DMS53 treated with DMSO at 0.1 percent for 48 hours (cell line): Measurements from ENCODE around the gene NVL.
"Not testable (repeated sequence)": the region's sequence is repeated elsewhere in the genome, so short reads cannot be mapped to it uniquely, and the experiment has no call there.

ENCODE experiments used
- DNase-seq: peaks from one replicate; lab custom pipeline; 2025; ENCODE audit not compliant: unreplicated experiment; lab: John Stamatoyannopoulos, UW

NVL gene

DNA sequence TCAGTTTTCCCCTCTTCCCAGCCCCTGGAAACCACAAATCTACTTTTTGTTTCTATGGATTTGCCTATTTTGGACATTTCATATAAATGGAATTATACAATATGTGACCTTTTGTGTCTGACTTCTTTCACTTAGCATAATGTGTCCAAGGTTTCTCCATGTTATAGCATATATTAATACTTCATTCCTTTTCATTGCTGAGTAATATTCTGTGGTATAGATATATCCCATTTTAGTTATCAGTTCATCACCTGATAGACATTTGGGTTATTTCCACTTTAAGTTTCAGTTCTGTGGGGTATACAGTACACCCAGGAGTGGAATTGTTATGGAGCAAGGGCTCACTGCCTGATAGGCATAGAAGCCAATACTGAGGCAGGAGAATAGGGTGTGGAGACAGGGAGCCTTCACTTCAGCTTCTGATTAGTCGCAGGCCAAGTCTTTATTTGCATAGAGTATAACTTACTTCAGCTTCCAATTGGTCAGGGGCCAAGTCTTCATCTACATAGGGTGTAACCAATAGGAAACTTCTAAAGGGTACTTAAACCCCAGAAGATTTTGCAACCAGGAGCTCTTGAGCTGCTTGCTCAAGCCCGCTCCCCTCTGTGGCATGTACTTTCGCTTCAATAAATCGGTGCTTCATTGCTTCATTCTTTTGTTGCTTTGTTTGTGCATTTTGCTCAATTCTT is 8.3 kb upstream of the NVL start:
- DNase-seq = no peak

DNA sequence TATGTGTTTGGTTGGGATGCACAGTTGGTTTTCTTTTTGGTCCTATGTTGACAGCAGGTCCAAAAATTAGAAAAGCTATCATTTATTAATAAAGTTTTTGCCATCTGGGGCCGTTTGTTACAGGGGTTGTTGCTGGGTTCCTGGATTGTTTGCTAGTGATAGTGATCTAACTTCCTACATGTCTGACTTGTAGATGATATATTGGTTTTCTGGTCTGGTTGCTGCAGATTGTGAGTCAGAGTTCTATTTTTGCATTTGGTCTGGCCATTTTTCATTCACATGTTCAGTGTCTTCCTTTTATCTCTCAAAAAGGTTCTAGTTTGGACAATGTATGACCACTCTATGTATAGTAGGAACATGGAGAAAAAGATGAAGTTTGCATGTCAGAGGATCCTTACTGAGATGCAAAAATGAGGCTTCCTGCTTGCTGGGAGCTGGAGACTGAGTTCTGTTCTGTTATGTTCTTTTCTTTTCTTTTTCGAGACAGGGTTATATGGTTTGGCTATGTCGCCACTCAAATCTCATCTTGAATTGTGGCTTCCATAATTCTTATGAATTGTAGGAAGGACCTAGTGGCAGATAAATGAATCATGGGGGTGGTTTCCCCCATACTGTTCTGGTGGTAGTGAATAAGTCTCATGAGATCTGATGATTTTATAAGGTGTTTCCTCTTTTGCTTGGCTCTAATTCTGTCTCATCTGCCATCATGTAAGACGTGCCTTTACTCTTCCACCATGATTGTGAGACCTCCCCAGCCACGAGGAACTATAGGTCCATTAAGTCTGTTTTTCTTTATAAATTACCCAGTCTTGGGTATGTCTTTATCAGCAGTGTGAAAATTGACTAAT is 4.2 kb upstream of the NVL start:
- DNase-seq = no peak

DNA sequence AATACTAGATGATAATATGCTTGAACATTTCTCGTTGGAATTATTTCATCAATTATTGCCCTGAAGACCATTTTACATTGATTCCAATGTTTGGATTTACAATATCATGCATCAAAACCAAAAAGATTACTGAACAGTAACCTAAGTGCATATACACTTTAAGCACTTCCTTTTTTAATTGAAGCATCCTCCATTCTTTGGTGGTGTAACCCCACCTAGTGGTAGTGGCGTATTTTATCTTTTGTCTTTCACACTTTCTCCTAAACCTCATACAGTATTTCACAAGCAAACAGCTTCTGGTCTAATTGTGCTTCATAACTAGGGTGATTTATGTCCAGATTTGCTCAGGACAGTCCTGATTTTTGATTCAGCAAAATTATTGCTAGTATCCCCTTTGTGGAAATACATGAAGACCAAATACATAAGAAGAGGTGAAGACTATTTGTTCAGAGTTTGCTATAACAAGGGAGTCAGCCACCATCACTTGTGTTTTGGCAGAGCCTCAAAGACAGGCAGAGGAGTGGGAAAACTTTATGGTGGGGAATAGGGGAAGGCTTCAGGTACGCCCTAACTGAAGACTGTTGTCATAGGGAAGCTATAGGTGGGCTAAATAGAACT is 3.4 kb upstream of the NVL start:
- DNase-seq = peak; percentile 60

DNA sequence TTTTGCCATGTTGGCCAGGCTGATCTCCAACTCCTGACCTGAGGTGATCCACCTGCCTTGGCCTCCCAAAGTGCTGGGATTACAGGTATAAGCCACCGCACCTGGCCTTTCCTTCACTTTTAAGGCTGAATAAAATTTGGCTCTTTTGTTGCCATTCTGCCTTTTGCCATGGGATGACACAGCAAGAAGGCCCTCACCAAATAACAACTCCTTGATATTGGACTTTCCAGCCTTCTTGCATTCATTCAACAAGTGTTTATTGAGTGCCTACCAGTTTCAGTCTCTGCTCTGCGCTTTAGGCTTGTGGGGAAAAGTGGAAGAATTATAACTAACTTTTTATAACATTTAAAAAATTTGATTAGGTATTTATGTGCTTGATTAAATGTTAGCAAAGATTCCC is 1.9 kb upstream of the NVL start:
- DNase-seq = no peak

DNA sequence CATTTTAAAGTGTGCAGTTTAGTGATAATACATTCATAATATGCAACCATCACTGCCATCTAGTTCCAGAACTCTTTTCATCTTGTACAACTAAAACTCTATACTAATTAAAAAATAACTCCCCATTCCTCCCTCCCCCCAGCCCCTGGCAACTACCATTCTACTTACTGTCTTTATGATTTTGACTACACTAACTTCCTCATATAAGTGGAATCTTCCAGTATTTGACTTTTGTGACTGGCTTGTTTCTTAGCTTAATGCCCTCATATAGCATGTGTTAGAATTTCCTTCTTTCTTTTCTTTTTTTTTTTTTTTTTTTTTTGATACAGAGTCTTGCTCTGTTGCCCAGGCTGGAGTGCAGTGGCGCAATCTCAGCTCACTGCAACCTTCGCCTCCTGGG is 1.4 kb upstream of the NVL start:
- no peak for DNase-seq

DNA sequence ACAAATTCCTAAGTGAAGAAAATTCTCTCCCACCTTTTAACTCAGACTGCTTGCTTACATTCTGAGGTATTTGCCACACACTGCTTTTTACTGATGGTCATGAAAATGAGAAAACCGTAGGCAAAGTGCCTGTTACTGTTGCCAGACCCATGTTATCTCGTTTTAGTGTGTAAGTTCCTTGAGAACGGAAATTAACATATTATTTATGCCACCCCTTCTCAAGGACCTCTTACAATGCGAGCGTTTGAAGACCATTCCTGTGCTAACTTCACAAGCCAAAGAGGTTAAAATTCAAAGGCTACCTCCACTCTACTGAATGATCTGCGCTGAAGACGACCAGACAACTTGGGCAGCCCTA is 509 bp downstream of the NVL start:
- no peak for DNase-seq

DNA sequence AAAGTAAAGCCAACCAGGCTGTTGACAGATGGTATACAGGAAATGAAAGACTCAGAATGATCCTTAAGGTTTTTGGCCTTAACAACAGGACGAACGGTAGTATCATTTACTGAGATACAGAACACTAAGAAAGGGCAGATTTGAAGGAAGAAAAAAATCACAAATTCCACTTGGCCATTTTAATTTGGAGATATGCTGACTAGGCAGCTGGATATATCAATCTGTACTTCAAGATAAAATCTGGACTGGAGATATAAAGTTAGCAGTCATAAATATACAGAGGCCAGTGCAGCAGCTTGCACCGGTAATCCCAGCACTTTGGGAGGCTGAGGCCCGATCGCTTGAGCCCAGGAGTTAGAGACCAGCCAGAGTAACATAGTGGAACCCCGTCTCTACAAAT is 1.3 kb downstream of the NVL start:
- DNase-seq = no peak

DNA sequence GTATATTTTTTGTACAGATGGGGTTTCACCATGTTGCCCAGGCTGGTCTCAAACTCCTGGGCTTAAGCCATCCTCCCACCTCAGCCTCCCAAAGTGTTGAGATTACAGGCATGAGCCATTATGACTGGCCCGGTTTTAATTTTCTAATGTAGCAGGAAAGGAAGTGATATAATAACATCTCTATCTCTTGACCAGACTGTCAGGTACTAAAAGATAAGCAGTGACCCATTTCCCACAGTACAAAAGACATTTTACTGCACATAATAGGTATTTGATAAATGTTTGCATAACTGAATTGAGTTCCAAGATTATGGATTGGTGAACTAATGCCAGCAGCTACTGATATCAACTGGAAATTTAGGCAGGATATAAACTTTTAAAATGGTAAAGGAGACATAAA is 4.0 kb downstream of the NVL start:
- no peak for DNase-seq

DNA sequence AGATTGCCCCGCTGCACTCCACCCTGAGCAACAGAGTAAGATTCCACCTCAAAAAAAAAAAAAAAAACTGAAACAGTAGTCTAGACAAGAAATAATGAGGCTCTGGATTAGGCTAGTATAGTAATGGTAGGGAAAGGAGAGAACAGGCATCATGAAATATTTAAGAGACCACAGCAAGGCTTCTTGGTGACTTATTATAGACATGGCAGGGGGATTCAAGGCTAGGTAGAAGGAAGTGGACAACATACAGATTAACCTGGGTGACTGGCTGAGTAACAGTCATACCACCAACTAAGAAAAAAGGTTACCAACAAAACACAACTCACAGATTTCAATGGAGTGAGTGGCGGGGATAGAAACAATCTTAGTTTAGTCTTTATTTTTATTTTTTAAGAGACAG is 8.3 kb downstream of the NVL start:
- DNase-seq = no peak

DNA sequence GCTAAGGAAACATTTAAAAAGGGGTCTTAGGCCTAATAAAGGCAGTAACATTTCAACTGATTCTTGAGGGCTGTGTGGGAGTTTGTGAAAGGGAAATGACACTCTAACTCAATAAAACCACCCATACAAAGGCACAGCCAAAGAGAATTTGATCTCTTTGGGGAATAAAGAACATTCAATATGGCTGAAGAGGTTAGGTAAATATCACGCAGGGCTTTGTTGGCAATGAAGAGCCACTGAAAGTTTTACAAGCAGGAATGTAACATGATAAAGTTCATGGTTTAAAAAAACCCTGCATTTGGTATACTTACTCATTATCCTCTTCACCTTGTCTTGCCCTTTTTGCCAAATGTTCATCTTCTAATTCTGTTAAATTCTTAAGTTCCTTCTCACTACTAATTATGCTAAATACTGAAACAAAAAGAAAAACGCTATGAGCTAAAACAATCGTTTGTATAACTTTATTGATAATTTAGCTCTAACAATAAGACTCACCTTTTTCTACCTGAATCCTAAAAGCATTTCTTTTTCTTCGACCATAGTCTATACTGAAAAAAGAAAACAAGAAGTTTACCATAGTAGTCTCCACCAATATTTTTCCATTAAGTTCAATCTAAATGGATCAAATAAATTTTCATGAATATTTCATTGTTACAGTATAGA is 12.5 kb downstream of the NVL start:
- peak; percentile 49 for DNase-seq

DNA sequence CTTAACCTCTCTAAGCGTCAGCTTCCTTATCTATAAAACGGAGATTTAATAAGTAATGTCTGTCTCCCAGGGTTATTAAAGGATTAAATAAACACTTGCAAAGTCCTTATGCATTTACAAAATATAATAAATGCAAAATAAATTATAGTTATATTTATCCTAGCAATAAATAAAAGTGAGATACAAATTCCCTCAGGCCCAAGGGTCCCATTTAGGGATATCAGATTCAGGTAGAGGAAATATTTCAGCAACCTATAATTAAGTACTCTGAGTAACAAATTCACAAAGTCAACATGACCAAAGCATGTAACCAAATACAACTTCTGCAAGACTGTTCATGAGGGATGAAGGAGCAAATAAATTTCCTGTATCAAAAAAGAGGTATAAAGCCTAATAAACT is 17.9 kb downstream of the NVL start:
- DNase-seq = no peak

DNA sequence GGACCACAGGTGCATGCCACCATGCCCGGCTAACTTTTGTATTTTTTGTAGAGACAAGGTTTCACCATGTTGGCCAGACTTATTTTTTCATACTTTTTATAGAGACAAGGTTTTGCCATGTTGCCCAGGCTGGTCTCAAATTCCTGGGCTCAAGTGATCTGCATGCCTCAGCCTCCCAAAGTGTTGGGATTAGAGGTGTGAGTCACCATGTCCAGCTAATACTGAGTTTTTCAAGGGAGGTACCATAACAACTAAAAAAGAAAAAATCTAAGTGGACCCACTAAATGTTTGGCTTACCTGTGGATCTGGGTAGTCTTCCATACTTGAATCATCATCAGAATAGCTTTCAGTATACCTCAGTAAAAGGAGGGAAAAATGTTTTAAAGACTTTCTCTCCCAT is 18.5 kb downstream of the NVL start:
- DNase-seq = not testable (repeated sequence)

DNA sequence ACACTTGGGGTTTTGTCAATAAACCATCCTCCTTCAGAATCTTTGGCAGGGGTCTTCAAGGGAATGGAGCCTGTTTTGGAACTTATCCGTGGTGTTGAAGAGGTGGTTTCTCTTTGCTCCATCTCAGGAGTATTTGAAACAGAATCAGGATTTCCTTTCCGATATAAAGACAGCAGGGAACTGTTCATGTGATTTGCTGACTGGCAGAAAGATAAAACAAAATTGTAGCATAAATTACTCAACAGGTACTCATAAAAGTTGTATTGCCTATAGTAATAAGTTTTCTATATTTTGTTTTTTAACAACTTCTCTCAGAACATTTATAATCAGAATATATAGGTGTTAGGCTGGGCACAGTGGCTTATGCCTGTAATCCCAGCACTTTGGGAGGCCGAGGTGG is 21.9 kb downstream of the NVL start:
- no peak for DNase-seq

DNA sequence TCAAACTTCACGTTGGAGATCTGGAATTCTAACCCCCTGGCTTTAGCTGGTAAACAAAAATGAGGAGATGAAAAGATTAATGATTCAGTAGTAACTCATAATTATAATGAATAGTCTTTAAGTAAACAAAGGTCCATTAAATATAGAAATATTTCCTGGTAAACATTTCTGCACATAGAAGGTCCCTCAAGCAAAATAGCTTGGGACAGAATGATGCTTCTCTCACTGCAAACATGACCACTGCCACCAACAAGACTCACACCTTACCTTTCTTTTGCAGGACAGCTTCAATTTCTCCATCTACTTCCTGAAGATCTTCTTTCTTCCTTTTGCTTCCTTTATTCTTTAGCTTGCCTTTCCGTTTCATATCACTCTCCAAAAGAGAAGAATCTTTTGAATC is 25.2 kb downstream of the NVL start:
- no peak for DNase-seq

DNA sequence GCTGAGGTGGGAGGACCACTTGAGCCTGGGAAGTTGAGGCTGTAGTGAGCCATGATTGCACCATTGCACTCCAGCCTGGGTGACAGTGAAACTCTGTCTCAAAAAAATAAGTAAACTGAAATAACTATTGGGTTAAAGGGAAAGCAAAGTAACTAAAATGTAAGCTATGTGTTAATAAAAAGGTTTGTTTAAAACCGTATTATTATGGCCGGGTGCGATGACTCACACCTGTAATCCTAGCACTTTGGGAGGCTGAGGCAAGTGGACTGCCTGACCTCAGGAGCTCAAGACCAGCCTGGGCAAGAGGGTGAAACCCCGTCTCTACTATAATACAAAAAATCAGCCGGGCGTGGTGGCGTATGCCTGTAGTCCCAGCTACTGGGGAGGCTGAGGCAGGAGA is 27.0 kb downstream of the NVL start:
- no peak for DNase-seq

DNA sequence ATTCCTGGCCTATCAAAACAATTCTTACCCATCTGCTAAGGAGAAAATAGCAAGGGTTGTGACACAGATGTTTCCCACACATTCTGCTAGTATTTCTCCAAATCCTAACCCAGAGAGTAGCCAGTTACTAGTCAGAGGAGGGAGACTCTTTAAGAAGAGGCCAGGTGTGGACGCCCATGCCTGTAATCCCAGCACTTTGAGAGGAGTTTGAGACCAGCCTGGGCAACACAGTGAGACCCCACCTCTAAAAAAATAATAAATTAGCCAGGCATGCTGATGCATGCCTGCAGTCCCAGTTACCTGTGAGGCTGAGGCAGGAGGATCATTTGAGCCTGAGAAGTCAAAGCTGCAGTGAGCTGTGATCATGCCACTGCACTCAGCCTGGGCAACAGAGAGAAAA is 28.6 kb downstream of the NVL start:
- DNase-seq = no peak

DNA sequence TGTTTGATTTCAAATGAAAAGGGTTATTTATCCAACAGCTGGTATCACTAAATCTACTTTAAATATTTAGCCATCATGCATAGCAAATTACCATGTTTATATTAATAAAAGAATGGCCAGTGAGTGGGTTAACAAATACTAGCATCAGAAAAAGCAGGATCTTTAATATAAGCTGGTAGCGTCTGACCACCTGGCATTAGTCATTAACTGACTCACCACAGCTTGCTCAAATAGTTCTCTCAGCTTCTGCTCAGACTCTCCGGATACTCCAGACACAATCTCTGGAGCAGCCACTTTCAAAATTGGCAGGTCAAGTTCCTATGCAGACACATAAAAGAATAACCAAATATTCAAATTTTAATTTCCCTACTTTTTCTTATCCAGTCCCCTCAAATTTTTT is 29.6 kb downstream of the NVL start:
- peak; percentile 60 for DNase-seq

DNA sequence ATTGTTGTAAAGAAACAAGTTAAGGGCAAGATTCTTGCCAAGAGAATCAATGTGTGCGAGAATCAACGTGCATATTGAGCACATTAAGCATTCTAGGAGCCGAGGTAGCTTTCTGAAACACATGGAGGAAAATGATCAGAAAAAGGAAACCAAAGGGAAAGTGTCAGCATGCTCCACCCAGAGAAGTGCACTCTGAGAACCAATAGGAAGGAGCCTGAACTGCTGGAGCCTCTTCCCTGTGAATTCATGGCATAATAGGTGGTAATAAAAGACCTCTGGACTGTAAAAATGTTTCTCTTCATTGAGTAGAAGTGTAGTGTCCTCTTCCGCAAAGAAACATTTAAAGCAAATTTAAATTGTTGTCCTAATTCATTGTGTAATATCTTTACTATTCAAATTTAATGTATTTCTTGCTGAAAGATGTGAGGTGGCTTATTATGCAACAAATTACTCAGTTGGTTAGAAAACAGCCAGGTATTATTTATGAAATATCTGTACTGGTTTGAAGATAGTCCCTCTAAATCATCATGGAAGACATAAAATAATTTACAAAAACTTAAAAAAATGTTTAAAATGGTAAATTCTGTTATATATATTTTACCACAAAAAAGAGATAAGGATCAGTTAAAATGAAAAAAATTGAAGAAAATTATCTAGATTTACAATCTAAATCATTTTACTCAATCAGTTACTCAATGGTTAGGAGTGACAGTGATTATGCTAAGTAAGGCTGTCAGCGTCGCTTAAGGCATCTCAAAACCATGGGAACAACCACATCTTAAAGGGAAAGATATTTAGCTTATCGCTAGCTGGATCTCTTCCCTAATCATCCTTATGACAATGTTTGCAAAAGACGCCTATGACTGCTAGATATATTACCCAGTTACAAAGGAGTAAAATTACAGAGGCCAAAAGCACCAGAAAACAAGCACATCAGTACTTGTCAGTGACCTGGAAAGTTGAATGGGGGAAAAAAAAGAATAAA is 31.3 kb downstream of the NVL start:
- DNase-seq = no peak

DNA sequence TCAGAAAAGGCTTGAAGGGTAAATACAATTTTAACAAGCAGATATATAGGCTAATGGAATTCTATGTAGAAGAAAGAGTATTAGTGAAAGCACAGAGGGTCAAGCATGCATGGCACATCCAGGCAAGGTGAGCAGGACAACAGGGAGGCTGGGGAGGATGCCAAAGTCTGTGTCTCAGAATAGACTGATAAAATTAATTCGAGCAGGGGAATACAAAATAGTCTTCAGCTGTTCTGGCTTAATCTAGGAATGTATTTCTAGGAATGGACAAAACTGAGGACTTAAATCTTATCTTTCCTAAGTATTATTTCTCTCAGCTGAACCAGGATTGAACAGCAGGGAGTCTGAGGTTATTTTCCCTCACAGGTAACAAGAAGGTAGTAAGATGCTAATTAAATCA is 35.2 kb downstream of the NVL start:
- no peak for DNase-seq

DNA sequence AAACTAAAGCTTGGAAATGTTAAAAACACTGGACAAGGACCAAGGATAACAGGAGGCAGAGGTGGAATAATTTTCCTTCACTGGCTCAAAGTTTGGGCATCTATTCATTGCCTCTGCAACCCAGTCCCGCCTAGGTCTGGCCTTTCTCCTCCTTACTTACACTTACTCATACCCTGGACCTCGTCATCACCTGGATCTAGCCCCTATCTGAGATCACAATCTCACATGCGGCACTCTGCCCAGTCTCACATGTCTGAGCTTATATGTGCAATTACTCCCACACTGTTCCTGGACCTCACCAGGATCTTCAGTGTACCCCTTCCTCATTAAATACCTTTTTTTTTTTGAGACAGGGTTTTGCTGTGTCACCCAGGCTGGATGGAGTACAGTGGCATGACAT is 37.6 kb downstream of the NVL start:
- no peak for DNase-seq

DNA sequence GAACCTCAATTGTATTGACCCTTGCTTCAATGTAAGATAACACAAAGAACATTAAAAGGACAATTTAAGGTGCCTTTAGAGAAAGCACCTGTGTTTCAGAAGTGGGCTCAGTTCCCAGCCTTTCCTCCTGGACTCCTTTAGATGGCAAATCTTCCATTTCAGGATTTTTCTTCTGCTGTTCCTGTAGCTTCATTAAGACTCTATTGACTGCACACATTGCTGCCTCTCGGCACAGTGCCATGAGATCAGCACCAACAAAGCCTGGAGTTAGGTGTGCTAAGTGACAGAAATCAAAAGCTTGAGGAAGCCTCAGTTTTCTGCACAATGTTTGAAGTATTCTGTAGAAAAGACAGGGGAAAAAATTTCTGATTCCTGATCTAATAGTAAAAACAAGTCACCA is 40.6 kb downstream of the NVL start:
- DNase-seq = no peak
